Measurements from ENCODE around the gene RNF121. TPM values are rescaled to one million over a fixed set of nuclear protein-coding genes. Genes with fewer than 3 reads are reported as not detected.

Gene RNF121
- total RNA-seq, 2 donors from 2014 or later, result 17.9 to 24.4 TPM

- no peak overlapping the region for H3K4me3 ChIP-seq
- intact Hi-C loops (cut with DNase I), result no loop called here
- H3K27me3 ChIP-seq, result no peaks in the 10 kb centered on the region
- TF ChIP-seq POLR2A (IDR thresholded peaks at IDR 0.05), result no peak
- no peak for TF ChIP-seq CTCF (IDR thresholded peaks at IDR 0.05)
- H3K36me3 ChIP-seq (replicated peaks in 1 of 2; ENCODE audit: insufficient read depth in 1 of 2, low read depth in 2 of 2), result no peaks in the 10 kb centered on the region
- DNase-seq, result no peak
- H3K4me1 ChIP-seq, result peaks cover 41% of the 10 kb centered on the region
- H3K9me3 ChIP-seq, result no peaks in the 10 kb centered on the region
- ATAC-seq, result no peak
- H3K27ac ChIP-seq, result no peak overlapping the region
- WGBS, 2 donors, result 73 to 77% methylated on average over 4 of the region's 4 CpGs
Measured at GRCh38 chr11:71933141-71933933, 4.5 kb downstream of the RNF121 start.

GRCh38 chr11:71934213-71934612 is 5.4 kb downstream of the RNF121 start:
- WGBS, 2 donors, result 40 to 43% methylated on average over 2 of the region's 2 CpGs
- Histone ChIP-seq H3K36me3 (replicated peaks in 1 of 2; ENCODE audit: insufficient read depth in 1 of 2, low read depth in 2 of 2) (no peaks in the 10 kb centered on the region), H3K4me3 (no peak overlapping the region), H3K27ac (no peak overlapping the region), H3K27me3 (no peaks in the 10 kb centered on the region), H3K4me1 (peaks cover 41% of the 10 kb centered on the region), H3K9me3 (no peaks in the 10 kb centered on the region)
- DNase-seq, result no peak
- no peak for ATAC-seq
- TF ChIP-seq CTCF (IDR thresholded peaks at IDR 0.05), result no peak
- TF ChIP-seq POLR2A (IDR thresholded peaks at IDR 0.05), result no peak
- intact Hi-C loops (cut with DNase I), result no loop called here

GRCh38 chr11:71935338-71935925 is 6.6 kb downstream of the RNF121 start:
- Histone ChIP-seq H3K27ac (no peak overlapping the region), H3K27me3 (no peaks in the 10 kb centered on the region), H3K4me3 (no peak overlapping the region), H3K9me3 (no peaks in the 10 kb centered on the region), H3K36me3 (replicated peaks in 1 of 2; ENCODE audit: insufficient read depth in 1 of 2, low read depth in 2 of 2) (no peaks in the 10 kb centered on the region), H3K4me1 (peaks cover 32% of the 10 kb centered on the region)
- TF ChIP-seq CTCF (IDR thresholded peaks at IDR 0.05) (no peak), POLR2A (IDR thresholded peaks at IDR 0.05) (no peak)
- WGBS, 2 donors, result 84 to 85% methylated on average over 4 of the region's 4 CpGs
- no peak for DNase-seq
- ATAC-seq, result no peak
- intact Hi-C loops (cut with DNase I), result no loop called here

- no peak overlapping the region for H3K27ac ChIP-seq
- TF ChIP-seq CTCF (IDR thresholded peaks at IDR 0.05), result no peak
- TF ChIP-seq POLR2A (IDR thresholded peaks at IDR 0.05), result no peak
- DNase-seq (no peak), ATAC-seq (no peak)
- 41 to 44% methylated on average over 5 of the region's 5 CpGs for WGBS, 2 donors
- no peaks in the 10 kb centered on the region for H3K27me3 ChIP-seq
- no peak overlapping the region for H3K4me3 ChIP-seq
- intact Hi-C loops (cut with DNase I), result no loop called here
- no peaks in the 10 kb centered on the region for H3K36me3 ChIP-seq (replicated peaks in 1 of 2; ENCODE audit: insufficient read depth in 1 of 2, low read depth in 2 of 2)
- H3K9me3 ChIP-seq, result no peaks in the 10 kb centered on the region
- H3K4me1 ChIP-seq, result peaks cover 31% of the 10 kb centered on the region
Measured at GRCh38 chr11:71936825-71937224, 8.0 kb downstream of the RNF121 start.
